ENCODE results near the gene SMIM38.
"Not testable (repeated sequence)": the region's sequence is repeated elsewhere in the genome, so short reads cannot be mapped to it uniquely, and the experiment has no call there.

Gene SMIM38

DNA sequence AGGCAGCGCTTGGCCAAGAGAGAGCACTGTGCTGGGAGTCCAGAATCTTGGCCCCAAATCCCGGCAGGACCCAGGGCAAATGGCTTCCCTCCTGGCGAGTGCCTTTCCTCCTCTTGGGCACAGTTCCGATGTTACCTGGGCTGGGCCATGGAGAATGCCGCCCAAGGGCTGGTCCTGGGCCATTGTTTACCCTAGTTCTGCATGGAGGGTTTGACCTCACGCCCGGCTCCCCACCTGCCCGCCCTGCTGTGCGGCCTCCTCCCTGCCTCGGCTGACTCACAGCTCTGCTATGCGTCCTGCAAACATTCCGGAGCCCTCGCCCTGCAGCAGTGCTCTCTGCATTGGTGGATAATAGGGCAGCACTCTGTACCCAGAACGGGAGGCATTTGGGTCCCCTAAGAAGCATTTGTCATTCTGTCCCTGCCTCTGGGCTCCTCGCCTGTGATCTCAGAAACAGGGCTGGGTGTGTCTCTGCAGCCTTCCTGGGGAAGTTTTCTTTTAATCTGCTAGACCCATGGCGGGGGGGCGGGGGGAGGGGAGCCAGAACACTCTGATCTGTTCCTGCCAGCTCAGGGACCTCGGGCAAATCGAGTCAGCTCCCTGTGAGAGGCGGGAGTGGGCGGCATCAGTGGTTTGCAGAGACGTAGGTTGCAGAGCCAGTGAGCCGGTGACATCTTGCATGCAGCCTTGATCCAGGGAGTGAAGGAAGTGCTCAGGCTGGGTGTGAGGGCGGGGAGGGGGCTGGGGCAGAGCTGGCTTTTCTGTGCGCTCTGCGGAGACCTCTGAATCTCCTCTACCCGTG, 32.9 kb upstream of the SMIM38 start:
- DNase-seq = peak; percentile 65

GRCh38 chr11:69123593-69124545, 31.9 kb upstream of the SMIM38 start:
- DNase-seq = no peak

- no peak for DNase-seq
Observed at GRCh38 chr11:69125861-69126260, 29.9 kb upstream of the SMIM38 start.

- no peak for DNase-seq
Observed at GRCh38 chr11:69126286-69126685, 29.4 kb upstream of the SMIM38 start.

- DNase-seq = no peak
Observed at GRCh38 chr11:69127081-69127850, 28.5 kb upstream of the SMIM38 start.

- no peak for DNase-seq
Observed at GRCh38 chr11:69127884-69128283, 27.9 kb upstream of the SMIM38 start.

GRCh38 chr11:69129053-69129452, 26.7 kb upstream of the SMIM38 start:
- no peak for DNase-seq

DNA sequence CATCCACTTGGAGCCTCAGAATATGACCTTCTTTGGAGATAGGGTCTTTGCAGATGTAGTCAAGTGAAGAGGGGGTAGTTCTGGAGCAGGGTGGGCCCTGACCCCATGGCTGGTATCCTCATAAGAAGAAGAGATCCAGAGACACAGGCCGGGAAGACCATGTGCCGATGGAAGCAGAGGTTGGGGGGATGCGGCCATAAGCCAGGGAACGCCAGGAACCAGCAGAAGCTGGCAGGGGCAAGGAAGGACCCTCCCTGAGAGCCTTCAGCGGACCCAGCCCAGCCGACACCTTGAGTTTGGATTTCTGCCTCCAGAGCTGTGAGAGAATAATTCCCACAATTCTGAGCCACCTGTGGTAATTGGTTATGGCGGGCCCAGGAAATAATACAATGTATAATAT, 26.1 kb upstream of the SMIM38 start:
- no peak for DNase-seq

DNA sequence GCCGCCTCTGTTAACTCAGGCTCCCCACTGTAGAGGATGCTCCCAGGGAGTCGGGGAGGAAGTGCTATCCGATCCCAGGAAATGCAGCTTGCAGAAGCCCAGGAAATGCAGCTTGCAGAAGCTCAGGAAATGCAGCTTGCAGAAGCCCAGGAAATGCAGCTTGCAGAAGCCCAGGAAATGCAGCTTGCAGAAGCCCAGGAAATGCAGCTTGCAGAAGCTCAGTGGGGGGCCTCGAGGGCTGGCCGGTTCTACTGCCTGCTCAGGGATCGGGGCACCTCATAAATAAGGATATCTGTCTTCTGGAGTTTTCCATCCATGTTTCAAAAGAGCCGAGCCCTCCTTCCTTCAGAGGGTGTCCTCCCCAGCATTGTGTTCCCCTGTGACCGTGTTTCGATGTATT, 25.1 kb upstream of the SMIM38 start:
- no peak for DNase-seq

DNA sequence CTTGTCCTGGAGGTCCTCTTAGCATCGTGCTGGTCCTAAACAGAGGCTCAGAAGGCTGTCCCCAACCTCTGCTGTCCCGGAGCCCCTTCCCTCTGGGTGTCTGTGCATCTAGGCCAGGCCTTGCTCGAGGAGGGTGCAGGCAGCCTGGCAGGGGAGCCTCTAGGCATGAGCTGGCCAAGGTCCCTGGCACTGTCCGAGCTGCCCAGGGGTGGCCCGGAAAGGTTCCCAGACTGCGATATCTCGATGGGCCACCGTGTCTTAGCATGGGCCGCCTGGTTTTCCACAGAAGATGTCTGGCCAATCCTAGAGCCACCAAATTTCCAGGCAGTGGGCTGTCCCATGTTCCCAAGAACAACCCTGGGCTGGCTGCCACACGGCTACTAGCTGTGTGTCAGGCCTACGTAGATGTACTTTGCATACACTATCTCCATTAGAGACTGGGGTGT, 24.6 kb upstream of the SMIM38 start:
- no peak for DNase-seq

DNA sequence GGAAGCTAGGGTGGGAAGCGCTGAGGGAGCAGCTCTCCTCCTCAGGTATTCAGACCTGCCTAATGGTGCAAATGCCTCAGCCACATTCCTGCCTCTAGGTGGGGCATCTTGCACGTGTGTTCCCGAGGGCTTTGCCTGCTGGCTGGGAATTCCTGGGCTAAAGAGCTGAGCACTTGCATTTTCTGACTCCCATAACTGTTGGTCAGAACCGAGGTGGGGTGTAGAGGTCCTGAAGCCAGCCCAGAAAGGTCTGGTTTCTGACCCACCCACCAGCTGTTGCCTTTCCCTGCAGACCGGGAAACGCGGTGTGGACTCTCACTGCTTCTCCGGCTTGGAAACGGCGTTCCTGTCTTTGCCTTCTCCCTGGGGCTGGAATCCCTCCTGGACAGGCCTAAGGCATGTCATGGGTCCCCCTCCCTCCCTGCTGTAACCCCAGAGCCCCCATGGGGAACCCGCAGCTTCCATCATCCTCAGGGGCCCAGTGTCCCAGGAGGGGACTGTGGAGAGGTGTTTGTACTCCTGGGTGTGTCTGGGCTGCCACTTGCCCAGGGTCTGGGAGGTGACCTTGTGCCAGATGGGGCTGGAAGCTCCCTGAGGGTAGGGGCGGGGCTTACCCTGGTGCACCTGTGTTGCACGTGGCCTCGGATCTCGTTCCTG, 24.0 kb upstream of the SMIM38 start:
- DNase-seq = peak; percentile 28

DNA sequence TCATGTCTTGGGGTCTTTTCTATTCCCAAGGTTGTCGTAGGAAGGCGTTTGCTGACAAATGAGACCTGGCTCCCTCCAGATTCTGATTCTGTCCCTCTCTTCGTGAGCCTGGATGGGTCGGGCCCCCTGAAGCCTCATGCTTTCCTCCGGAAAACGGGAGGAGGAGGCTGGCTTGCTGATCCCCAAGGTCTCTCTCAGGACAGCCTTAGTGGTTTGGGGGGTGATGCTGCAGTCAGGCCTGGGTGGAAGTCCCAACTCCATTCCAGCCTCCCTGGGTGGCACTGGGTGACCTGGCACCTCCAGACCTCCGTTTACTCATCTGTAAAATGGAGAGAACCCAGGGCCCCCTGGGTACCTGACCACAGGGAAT, 23.4 kb upstream of the SMIM38 start:
- DNase-seq = no peak

GRCh38 chr11:69133251-69133650, 22.5 kb upstream of the SMIM38 start:
- DNase-seq = no peak

GRCh38 chr11:69134182-69134581, 21.6 kb upstream of the SMIM38 start:
- not testable (repeated sequence) for DNase-seq

DNA sequence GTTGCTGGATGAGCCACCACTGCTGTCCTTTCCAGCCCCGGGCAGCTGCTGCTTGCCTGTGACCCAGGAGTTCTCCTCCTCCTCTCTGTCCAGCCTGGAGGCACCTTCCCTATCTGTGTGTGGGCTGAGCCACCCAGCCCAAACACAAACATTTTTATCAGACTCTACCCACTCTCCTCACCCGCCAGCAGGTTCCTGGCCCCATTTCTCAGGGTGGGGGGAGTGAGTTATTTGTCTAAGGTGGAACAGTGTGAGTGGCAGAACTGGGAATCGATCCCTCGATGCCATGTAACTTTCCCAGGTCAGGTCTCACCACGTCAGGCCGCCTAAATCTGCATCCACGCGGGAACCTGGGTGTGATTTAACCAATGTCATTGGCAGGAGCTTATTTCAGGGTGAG, 20.8 kb upstream of the SMIM38 start:
- DNase-seq = no peak

DNA sequence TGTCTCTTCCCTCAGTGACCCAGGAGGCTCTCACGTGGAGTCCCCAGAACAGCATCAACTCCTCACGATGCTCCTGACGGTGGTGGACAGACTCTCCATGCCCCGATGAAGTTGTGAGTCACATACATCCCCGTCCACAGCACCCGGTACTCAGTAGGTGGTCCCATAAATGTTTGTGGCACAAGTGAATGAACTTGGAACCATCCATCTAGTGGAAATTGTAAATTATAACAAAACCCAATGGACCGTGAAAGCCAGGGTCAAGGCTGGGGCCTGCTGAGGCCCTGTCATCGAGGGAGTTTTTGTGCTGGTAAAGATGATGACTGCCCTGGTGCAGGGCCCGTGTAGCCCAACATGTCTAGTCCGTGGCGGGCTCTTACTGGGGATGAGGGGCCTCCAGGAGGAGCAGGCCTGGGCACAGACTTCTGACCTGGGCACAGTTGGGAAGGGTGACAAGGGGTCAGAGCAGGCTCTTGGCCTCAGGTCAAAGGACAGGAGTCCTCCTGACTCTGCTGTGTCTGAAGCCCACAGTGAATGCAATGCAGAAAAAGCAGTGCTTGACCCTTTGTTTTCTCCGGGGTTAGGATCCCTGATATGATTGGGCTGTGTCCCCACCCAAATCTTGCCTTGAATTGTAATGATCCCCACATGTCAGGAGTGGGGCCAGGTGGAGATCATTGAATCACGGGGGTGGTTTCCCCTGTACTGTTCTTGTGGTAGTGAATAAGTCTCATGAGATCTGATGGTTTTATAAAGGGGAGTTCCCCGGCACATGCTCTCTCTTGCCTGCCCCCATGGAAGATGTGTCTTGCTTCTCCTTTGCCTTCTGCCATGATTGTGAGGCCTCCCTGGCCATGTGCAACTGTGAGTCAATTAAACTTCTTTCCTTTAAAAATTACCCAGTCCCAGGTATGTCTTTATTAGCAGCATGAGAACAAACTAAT, 20.0 kb upstream of the SMIM38 start:
- DNase-seq = no peak

DNA sequence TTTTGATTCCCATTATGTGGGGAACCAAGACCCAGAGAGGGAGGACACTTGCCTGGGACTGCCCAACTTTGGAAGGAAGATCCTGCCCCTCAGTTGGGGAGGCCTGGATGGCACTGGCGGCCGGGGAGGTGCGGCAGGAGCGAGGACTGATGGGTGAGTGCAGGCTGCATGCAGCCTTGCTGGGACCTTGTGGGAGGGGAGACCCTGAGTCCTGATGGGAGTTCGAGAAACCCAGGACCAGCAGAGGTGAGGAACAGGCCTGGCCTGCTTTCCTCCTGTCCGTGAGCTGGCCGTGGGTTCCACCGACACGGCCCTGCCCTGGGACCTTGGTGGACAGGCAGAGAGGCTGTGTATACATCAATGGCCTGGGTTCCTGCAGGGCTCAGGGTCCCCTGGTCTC, 19.3 kb upstream of the SMIM38 start:
- no peak for DNase-seq

GRCh38 chr11:69137151-69137844, 18.4 kb upstream of the SMIM38 start:
- no peak for DNase-seq

DNA sequence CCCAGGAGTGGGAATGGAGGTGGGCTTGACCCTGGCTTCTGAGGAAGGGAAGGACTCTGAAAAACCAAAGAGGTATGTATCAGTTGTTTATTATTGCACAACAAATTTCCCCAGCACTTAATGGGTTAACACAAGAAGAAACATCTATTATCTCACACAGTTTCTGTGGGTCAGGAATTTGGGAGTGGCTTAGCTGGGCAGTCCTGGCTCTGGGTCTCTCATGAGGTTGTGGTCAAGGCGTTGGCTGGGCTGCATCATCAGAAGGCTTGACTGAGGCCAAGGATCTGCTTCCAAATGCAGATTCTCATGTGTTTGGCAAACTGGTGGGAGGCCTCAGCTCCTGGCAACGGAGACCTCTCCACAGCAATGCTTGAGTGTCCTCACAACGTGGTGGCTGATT, 17.5 kb upstream of the SMIM38 start:
- DNase-seq = peak; percentile 31

- DNase-seq = not testable (repeated sequence)
Observed at GRCh38 chr11:69140161-69140560, 15.6 kb upstream of the SMIM38 start.

DNA sequence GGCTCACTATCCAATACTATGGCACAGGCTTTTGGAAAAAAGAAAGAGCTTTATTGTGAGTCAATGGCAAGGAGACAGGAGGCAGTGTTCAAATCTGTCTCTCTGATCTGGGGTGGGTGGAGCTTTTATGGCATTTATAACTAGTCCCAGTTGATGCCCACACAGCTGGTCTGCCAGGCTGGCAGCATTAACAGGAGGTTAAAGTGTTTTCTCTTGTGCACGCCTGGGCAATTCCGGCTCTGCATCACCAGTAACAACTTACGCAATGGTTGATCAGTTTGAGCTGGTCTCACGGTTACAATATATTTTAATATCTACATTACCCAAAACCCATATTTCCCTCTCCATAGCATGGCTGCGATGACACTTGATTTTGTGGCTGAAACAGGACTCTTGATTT, 15.1 kb upstream of the SMIM38 start:
- no peak for DNase-seq

Measured in hematopoietic multipotent progenitor cell treated with erythropoietin and hydrocortisone succinate and interleukin-3 and kit ligand, for 8 days (in vitro differentiated cells).